ENCODE results near the gene TMEM52B. TPM values are rescaled to one million over a fixed set of nuclear protein-coding genes. Genes with fewer than 3 reads are reported as not detected.
"Not testable (repeated sequence)": the region's sequence is repeated elsewhere in the genome, so short reads cannot be mapped to it uniquely, and the experiment has no call there.

TMEM52B gene
- total RNA-seq, 2 experiments from 2014 or later, result not detected

GRCh38 chr12:10171973-10172728 is 6.7 kb upstream of the TMEM52B start, which contains the start of gene OLR1:
TSS of gene OLR1 (minus strand) at chr12:10172132. CDS start at chr12:10172077, 55 bp downstream.
- Mint-ChIP-seq H3K36me3 (ENCODE audit: low read depth) (no peaks in the 10 kb centered on the region), H3K4me3 (no peak within 1 kb of the TSS), H3K27ac (no peak within 1 kb of the TSS), H3K9me3 (ENCODE audit: low read depth) (no peaks in the 10 kb centered on the region), H3K4me1 (no peaks in the 10 kb centered on the region), H3K27me3 (peaks cover 12% of the 10 kb centered on the region)
- ATAC-seq (no peak), DNase-seq (no peak)
- CTCF ChIA-PET, result interaction anchor here (0.6 to 3.2 kb wide), 5 partner anchors 12 to 32 kb away, joined by 3 to 14 read pairs (median 3); no protein-coding TSS in a partner anchor
- POLR2A ChIA-PET, result no interaction called here
- intact Hi-C loops (cut with DNase I, micrococcal nuclease), result no loop called here

- Mint-ChIP-seq H3K4me1 (no peaks in the 10 kb centered on the region), H3K4me3 (no peak overlapping the region), H3K27ac (no peak overlapping the region), H3K36me3 (ENCODE audit: low read depth) (no peaks in the 10 kb centered on the region), H3K9me3 (ENCODE audit: low read depth) (no peaks in the 10 kb centered on the region), H3K27me3 (peaks cover 19% of the 10 kb centered on the region)
- intact Hi-C loops (cut with DNase I, micrococcal nuclease), result no loop called here
- DNase-seq (no peak), ATAC-seq (no peak)
- CTCF ChIA-PET, result interaction anchor here (1.4 kb wide), 1 partner anchor 22 kb away, joined by 7 read pairs; no protein-coding TSS in a partner anchor
- POLR2A ChIA-PET, result no interaction called here
Observed at GRCh38 chr12:10174986-10175614, 3.7 kb upstream of the TMEM52B start.

- no peak for DNase-seq
- ChIA-PET POLR2A (no interaction called here), CTCF (interaction anchor here (1.4 kb wide), 1 partner anchor 23 kb away, joined by 7 read pairs; no protein-coding TSS in a partner anchor)
- intact Hi-C loops (cut with DNase I, micrococcal nuclease), result no loop called here
- H3K4me1 Mint-ChIP-seq, result no peaks in the 10 kb centered on the region
- ATAC-seq, result no peak
- H3K9me3 Mint-ChIP-seq (ENCODE audit: low read depth), result no peaks in the 10 kb centered on the region
- H3K36me3 Mint-ChIP-seq (ENCODE audit: low read depth), result no peaks in the 10 kb centered on the region
- no peak overlapping the region for H3K27ac Mint-ChIP-seq
- H3K4me3 Mint-ChIP-seq, result no peak overlapping the region
- H3K27me3 Mint-ChIP-seq, result peaks cover 19% of the 10 kb centered on the region
Observed at GRCh38 chr12:10175846-10176636, 2.8 kb upstream of the TMEM52B start.

- Mint-ChIP-seq H3K9me3 (ENCODE audit: low read depth) (no peaks in the 10 kb centered on the region), H3K27me3 (peaks cover 17% of the 10 kb centered on the region), H3K4me1 (no peaks in the 10 kb centered on the region), H3K27ac (no peak overlapping the region), H3K4me3 (no peak overlapping the region), H3K36me3 (ENCODE audit: low read depth) (no peaks in the 10 kb centered on the region)
- POLR2A ChIA-PET, result no interaction called here
- ATAC-seq (no peak), DNase-seq (no peak)
- intact Hi-C loops (cut with DNase I, micrococcal nuclease), result no loop called here
- CTCF ChIA-PET, result no interaction called here
Observed at GRCh38 chr12:10179776-10180181, 947 bp downstream of the TMEM52B start.

- intact Hi-C loops (cut with DNase I, micrococcal nuclease), result no loop called here
- H3K4me3 Mint-ChIP-seq, result no peak overlapping the region
- no peak overlapping the region for H3K27ac Mint-ChIP-seq
- no peaks in the 10 kb centered on the region for H3K4me1 Mint-ChIP-seq
- CTCF ChIA-PET, result no interaction called here
- no peak for DNase-seq
- POLR2A ChIA-PET, result interaction anchor here (0.5 kb wide), 1 partner anchor 520 kb away, joined by 4 read pairs; no protein-coding TSS in a partner anchor
- H3K27me3 Mint-ChIP-seq, result peaks cover 19% of the 10 kb centered on the region
- no peaks in the 10 kb centered on the region for H3K36me3 Mint-ChIP-seq (ENCODE audit: low read depth)
- no peaks in the 10 kb centered on the region for H3K9me3 Mint-ChIP-seq (ENCODE audit: low read depth)
- ATAC-seq, result peak; percentile 51
Observed at GRCh38 chr12:10182354-10183049, 3.7 kb downstream of the TMEM52B start.

DNA sequence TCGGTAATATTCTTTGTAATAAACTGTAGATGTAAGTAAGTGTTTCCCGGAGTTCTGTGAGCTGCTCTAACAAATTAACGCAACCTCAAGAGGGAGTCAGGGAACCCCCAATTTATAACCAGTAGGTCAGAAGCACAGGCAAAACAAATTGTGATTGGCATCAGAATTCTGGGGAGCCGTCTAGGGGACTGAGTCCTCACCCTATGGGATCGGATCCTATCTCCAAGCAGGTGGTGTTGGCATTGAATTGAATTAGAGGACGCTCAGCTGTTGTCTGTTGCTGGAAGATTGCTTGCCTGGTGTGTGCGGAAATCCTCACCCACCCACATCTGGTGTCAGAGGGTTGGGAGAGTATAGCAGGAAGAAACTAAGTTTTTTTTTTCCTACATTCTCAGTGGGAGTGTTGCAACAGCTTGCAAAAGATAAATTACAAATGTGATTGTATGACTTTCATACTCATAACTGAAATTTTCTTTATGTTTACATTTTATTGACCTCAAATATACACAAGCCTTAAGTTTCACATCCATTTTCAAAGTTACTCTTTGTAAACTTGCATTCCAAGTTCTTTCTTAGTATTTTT is 5.5 kb downstream of the TMEM52B start:
- DNase-seq (no peak), ATAC-seq (no peak)
- H3K4me1 Mint-ChIP-seq, result no peaks in the 10 kb centered on the region
- intact Hi-C loops (cut with DNase I, micrococcal nuclease), result no loop called here
- POLR2A ChIA-PET, result no interaction called here
- no peak overlapping the region for H3K4me3 Mint-ChIP-seq
- no peaks in the 10 kb centered on the region for H3K36me3 Mint-ChIP-seq (ENCODE audit: low read depth)
- peaks cover 16% of the 10 kb centered on the region for H3K27me3 Mint-ChIP-seq
- H3K9me3 Mint-ChIP-seq (ENCODE audit: low read depth), result no peaks in the 10 kb centered on the region
- no peak overlapping the region for H3K27ac Mint-ChIP-seq
- CTCF ChIA-PET, result interaction anchor here (0.6 kb wide), 1 partner anchor 268 kb away, joined by 3 read pairs; no protein-coding TSS in a partner anchor

- Mint-ChIP-seq H3K27me3 (peaks cover 13% of the 10 kb centered on the region), H3K4me1 (no peaks in the 10 kb centered on the region), H3K9me3 (ENCODE audit: low read depth) (no peaks in the 10 kb centered on the region), H3K4me3 (no peak overlapping the region), H3K36me3 (ENCODE audit: low read depth) (no peaks in the 10 kb centered on the region), H3K27ac (no peak overlapping the region)
- ATAC-seq (no peak), DNase-seq (no peak)
- ChIA-PET CTCF (no interaction called here), POLR2A (no interaction called here)
- intact Hi-C loops (cut with DNase I, micrococcal nuclease), result no loop called here
Observed at GRCh38 chr12:10186299-10186698, 7.5 kb downstream of the TMEM52B start.

DNA sequence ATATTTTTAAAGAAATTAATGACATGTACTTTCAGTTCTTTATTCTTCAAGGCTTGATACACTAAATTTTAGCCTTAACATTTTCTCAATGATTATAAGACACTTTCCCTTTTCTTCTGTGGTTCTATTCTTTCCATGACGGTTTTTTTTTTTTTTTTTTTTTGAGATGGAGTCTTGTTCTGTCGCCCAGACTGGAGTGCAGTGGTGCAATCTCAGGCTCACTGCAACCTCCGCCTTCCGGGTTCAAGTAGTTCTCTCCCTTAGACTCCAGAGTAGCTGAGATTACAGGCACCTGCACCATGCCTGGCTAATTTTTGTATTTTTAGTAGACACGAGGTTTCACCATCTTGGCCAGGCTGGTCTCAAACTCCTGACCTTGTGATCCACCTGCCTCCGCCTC is 8.1 kb downstream of the TMEM52B start:
- H3K4me1 Mint-ChIP-seq; intact Hi-C loops (cut with DNase I, micrococcal nuclease); ATAC-seq; H3K4me3 Mint-ChIP-seq; CTCF ChIA-PET; POLR2A ChIA-PET; H3K9me3 Mint-ChIP-seq (ENCODE audit: low read depth); DNase-seq; H3K36me3 Mint-ChIP-seq (ENCODE audit: low read depth); H3K27ac Mint-ChIP-seq: not testable (repeated sequence)
- H3K27me3 Mint-ChIP-seq, result peaks cover 13% of the 10 kb centered on the region

DNA sequence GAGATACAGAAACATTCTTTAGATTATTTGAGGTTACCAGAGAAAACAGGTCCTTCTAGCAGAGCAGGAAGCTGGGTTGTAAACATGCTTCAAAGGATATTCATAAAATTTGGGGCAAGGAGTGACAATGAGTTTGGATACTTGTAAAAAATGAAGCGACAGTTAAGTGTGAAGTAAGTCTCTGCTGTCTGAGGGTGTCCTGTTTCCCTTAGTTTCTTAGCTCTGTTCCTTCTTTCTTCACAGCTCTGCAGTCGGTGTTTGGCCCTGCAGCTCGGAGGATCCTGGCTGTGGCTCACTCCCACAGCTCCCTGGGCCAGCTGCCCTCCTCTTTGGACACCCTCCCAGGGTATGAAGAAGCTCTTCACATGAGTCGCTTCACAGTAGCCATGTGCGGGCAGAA is 10.8 kb downstream of the TMEM52B start:
- Mint-ChIP-seq H3K27me3 (peaks cover 10% of the 10 kb centered on the region), H3K4me1 (no peaks in the 10 kb centered on the region), H3K9me3 (ENCODE audit: low read depth) (no peaks in the 10 kb centered on the region), H3K4me3 (no peak overlapping the region), H3K36me3 (ENCODE audit: low read depth) (no peaks in the 10 kb centered on the region), H3K27ac (no peak overlapping the region)
- no peak for DNase-seq
- no peak for ATAC-seq
- intact Hi-C loops (cut with DNase I, micrococcal nuclease), result loop anchor here (1.0 to 2.0 kb wide), 4 partner anchors 36 to 441 kb away; no protein-coding TSS in a partner anchor
- CTCF ChIA-PET, result interaction anchor here (0.7 to 1.9 kb wide), 6 partner anchors 31 to 700 kb away, joined by 3 to 15 read pairs (median 4); no protein-coding TSS in a partner anchor
- POLR2A ChIA-PET, result no interaction called here

GRCh38 chr12:10190558-10191388 is 11.9 kb downstream of the TMEM52B start:
- Mint-ChIP-seq H3K9me3 (ENCODE audit: low read depth) (no peaks in the 10 kb centered on the region), H3K36me3 (ENCODE audit: low read depth) (no peaks in the 10 kb centered on the region), H3K27me3 (peaks cover 11% of the 10 kb centered on the region), H3K4me3 (no peak overlapping the region), H3K27ac (no peak overlapping the region), H3K4me1 (no peaks in the 10 kb centered on the region)
- ChIA-PET CTCF (interaction anchor here (0.6 to 1.9 kb wide), 11 partner anchors 24 to 448 kb away, joined by 3 to 15 read pairs (median 4); no protein-coding TSS in a partner anchor), POLR2A (no interaction called here)
- intact Hi-C loops (cut with DNase I, micrococcal nuclease), result loop anchor here (1.0 to 2.0 kb wide), 4 partner anchors 37 to 442 kb away; no protein-coding TSS in a partner anchor
- ATAC-seq (peak; percentile 100), DNase-seq (peak; percentile 68)
